Karpas-422 (cell line): ENCODE data around the gene PUM2. TPM values are rescaled to one million over a fixed set of nuclear protein-coding genes. Genes with fewer than 3 reads are reported as not detected.

Experiments
- DNase-seq: peaks from one replicate; pipeline ENCODE4 v3.0.0-alpha.2; 2015
- H2AFZ ChIP-seq: fragments of 200-600 bp; sonication (generic); 2 replicates; pipeline ENCODE4 v1.6.1; 2014; ENCODE audit warnings: antibody characterized with exemption, low read length, mixed read lengths
- H3K27ac ChIP-seq: fragments of 200-600 bp; sonication (generic); 2 replicates; pipeline ENCODE4 v1.5.1; 2014; ENCODE audit warnings: mild to moderate bottlenecking, low read length, moderate library complexity
- H3K27me3 ChIP-seq: fragments of 200-600 bp; sonication (generic); 2 replicates; pipeline ENCODE4 v1.6.1; 2014; ENCODE audit warnings: low read length, mixed read lengths
- H3K36me3 ChIP-seq: fragments of 200-600 bp; sonication (generic); 2 replicates; pipeline ENCODE4 v1.6.1; 2014; ENCODE audit warnings: low read length, mixed read lengths; ENCODE audit not compliant: insufficient read depth
- H3K4me1 ChIP-seq: fragments of 200-600 bp; sonication (generic); 2 replicates; pipeline ENCODE4 v1.6.1; 2014; ENCODE audit warnings: mild to moderate bottlenecking, low read length, mixed read lengths
- H3K4me2 ChIP-seq: fragments of 200-600 bp; sonication (generic); 2 replicates; pipeline ENCODE4 v1.6.1; 2014; ENCODE audit warnings: low read length, low read depth, mild to moderate bottlenecking; ENCODE audit not compliant: poor library complexity, severe bottlenecking
- H3K4me3 ChIP-seq: fragments of 200-600 bp; sonication (generic); 2 replicates; pipeline ENCODE4 v1.5.1; 2014; ENCODE audit warnings: mild to moderate bottlenecking, antibody characterized with exemption, low read length, mixed read lengths
- H3K79me2 ChIP-seq: fragments of 200-600 bp; sonication (generic); 2 replicates; pipeline ENCODE4 v1.6.1; 2014; ENCODE audit warnings: mild to moderate bottlenecking, low read length, mixed read lengths
- H3K9ac ChIP-seq: fragments of 200-600 bp; sonication (generic); 2 replicates; pipeline ENCODE4 v1.6.0; 2014; ENCODE audit warnings: low read length
- H3K9me2 ChIP-seq: fragments of 200-600 bp; sonication (generic), shearing (Covaris generic); replicated peaks from 2 replicates; pipeline ENCODE4 v1.6.0; 2014; ENCODE audit warnings: mild to moderate bottlenecking, low read length, moderate library complexity; ENCODE audit not compliant: insufficient read depth
- H3K9me3 ChIP-seq: fragments of 300-700, 200-600 bp; sonication (generic); 2 replicates; pipeline ENCODE4 v1.6.1; 2014; ENCODE audit warnings: low read length, mixed read lengths
- H4K20me1 ChIP-seq: fragments of 200-600 bp; sonication (generic); 2 replicates; pipeline ENCODE4 v1.6.1; 2014; ENCODE audit warnings: mild to moderate bottlenecking, antibody characterized with exemption, low read length, low read depth; ENCODE audit not compliant: insufficient read depth
- total RNA-seq: library from RNA; depleted of rRNA; stranded (reverse); fragments of >200 nt; shearing (Covaris generic); gene quantifications from 2 replicates; pipeline ENCODE4 v1.2.3, GENCODE V29; 2014; ENCODE audit warnings: low replicate concordance; rRNA removed

Gene PUM2, protein sequence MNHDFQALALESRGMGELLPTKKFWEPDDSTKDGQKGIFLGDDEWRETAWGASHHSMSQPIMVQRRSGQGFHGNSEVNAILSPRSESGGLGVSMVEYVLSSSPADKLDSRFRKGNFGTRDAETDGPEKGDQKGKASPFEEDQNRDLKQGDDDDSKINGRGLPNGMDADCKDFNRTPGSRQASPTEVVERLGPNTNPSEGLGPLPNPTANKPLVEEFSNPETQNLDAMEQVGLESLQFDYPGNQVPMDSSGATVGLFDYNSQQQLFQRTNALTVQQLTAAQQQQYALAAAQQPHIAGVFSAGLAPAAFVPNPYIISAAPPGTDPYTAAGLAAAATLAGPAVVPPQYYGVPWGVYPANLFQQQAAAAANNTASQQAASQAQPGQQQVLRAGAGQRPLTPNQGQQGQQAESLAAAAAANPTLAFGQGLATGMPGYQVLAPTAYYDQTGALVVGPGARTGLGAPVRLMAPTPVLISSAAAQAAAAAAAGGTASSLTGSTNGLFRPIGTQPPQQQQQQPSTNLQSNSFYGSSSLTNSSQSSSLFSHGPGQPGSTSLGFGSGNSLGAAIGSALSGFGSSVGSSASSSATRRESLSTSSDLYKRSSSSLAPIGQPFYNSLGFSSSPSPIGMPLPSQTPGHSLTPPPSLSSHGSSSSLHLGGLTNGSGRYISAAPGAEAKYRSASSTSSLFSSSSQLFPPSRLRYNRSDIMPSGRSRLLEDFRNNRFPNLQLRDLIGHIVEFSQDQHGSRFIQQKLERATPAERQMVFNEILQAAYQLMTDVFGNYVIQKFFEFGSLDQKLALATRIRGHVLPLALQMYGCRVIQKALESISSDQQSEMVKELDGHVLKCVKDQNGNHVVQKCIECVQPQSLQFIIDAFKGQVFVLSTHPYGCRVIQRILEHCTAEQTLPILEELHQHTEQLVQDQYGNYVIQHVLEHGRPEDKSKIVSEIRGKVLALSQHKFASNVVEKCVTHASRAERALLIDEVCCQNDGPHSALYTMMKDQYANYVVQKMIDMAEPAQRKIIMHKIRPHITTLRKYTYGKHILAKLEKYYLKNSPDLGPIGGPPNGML
- total RNA-seq, result 60.1 and 80.3 TPM in 2 replicates

- Histone ChIP-seq H4K20me1 (peaks cover 29% of the 10 kb centered on the region), H3K9me3 (no peaks in the 10 kb centered on the region), H3K36me3 (0 out of 2 replicates have a peak, but pooled peaks cover 18% of the 10 kb centered on the region), H3K4me1 (peaks cover 60% of the 10 kb centered on the region), H3K9me2 (no peaks in the 10 kb centered on the region), H3K79me2 (peaks cover 50% of the 10 kb centered on the region), H2AFZ (peak within 1 kb of the TSS; percentile 93), H3K27me3 (no peaks in the 10 kb centered on the region), H3K4me3 (peak within 1 kb of the TSS; percentile 85), H3K27ac (peak within 1 kb of the TSS; percentile 89), H3K9ac (peak within 1 kb of the TSS; percentile 97), H3K4me2 (peak within 1 kb of the TSS; percentile 99)
- DNase-seq, result peak; percentile 98
These were observed at the start of gene PUM2 for GRCh38 chr2:20350753-20351554. TSS of gene PUM2 (minus strand) at chr2:20350844. CDS start at chr2:20327360, 23,484 bp downstream.

- no peaks in the 10 kb centered on the region for H3K9me2 ChIP-seq
- no peaks in the 10 kb centered on the region for H3K79me2 ChIP-seq
- H4K20me1 ChIP-seq, result no peaks in the 10 kb centered on the region
- H3K9me3 ChIP-seq, result no peaks in the 10 kb centered on the region
- no peaks in the 10 kb centered on the region for H3K36me3 ChIP-seq
- no peak overlapping the region for H3K27ac ChIP-seq
- H3K4me3 ChIP-seq, result no peak overlapping the region
- H3K4me2 ChIP-seq, result no peak overlapping the region
- no peaks in the 10 kb centered on the region for H3K27me3 ChIP-seq
- no peak for DNase-seq
- no peak overlapping the region for H3K9ac ChIP-seq
- H2AFZ ChIP-seq, result no peak overlapping the region
- no peaks in the 10 kb centered on the region for H3K4me1 ChIP-seq
These were observed 49.7 kb upstream of the PUM2 start for GRCh38 chr2:20400306-20400705.

DNA sequence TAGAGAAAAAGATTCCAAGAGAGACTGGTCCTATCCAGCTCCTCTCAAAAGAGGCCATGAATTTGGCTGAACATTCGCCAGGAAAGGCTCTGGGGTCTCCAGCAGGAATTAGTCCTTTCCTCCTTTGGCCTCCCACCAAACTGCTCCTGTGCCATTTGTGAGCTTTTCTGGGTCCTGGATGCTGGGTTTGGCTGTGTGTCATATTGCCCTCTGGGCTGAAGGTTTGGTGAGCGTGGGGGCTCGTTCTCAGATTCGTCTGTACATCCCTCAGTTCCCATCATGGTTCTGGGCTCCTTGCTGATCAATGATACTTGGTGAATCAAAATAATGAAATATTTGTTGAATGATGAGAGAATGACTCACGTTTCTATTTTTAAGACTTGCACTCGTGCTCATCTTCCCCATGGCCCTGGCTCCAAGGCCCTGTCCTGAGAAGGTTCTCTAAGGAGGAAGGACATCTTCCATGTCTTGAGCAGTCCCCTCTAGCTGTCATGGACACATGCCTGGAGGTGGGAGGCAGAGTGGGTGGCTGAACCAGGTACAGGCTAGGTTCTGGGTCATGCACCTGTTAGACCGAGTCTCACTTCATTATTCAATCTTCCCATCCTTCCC, 48.4 kb upstream of the PUM2 start:
- Histone ChIP-seq H3K27me3 (no peaks in the 10 kb centered on the region), H3K9me3 (no peaks in the 10 kb centered on the region), H3K79me2 (no peaks in the 10 kb centered on the region), H3K4me3 (no peak overlapping the region), H2AFZ (no peak overlapping the region), H3K36me3 (no peaks in the 10 kb centered on the region), H4K20me1 (no peaks in the 10 kb centered on the region), H3K4me2 (no peak overlapping the region), H3K9me2 (no peaks in the 10 kb centered on the region), H3K27ac (no peak overlapping the region), H3K4me1 (no peaks in the 10 kb centered on the region), H3K9ac (no peak overlapping the region)
- no peak for DNase-seq

GRCh38 chr2:20397811-20398447, 47.3 kb upstream of the PUM2 start:
- H3K9ac ChIP-seq, result no peak overlapping the region
- H3K9me3 ChIP-seq, result no peaks in the 10 kb centered on the region
- no peaks in the 10 kb centered on the region for H3K36me3 ChIP-seq
- no peak overlapping the region for H3K4me2 ChIP-seq
- no peaks in the 10 kb centered on the region for H4K20me1 ChIP-seq
- no peaks in the 10 kb centered on the region for H3K4me1 ChIP-seq
- H2AFZ ChIP-seq, result no peak overlapping the region
- H3K9me2 ChIP-seq, result no peaks in the 10 kb centered on the region
- no peaks in the 10 kb centered on the region for H3K27me3 ChIP-seq
- H3K27ac ChIP-seq, result no peak overlapping the region
- no peak for DNase-seq
- H3K79me2 ChIP-seq, result no peaks in the 10 kb centered on the region
- H3K4me3 ChIP-seq, result no peak overlapping the region

DNA sequence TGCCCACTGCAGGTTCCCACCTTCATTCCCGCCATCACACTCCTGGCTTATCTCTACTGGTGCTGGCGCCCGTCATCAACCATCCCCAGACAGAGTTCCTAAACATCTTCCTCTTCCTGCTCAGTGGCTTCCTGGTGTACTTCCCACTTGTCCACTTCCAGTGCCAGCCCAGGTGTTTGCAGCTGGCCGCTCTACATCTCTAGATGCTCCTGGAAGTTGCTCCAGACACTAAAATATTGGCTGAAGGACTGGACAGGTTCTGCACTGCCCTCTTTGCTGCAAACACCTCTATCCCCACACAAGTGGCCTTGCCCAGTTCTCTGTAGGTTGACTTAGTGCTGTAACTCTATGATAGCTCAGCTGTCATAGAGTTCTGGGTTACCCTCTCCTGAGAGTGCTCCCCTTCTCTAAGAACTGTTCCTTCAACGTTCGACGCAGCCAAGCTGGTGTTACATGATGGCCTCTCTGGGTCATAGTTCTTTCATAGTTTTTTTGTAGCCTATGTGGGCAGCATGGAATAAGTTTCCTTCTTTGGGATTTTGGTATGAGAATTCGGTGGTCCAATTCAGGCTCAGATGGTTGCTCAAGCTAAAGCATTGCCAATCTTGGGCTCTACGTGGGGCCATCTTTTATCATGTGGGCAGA, 45.8 kb upstream of the PUM2 start:
- Histone ChIP-seq H2AFZ (no peak overlapping the region), H3K27ac (no peak overlapping the region), H3K4me3 (no peak overlapping the region), H3K79me2 (no peaks in the 10 kb centered on the region), H3K9me2 (no peaks in the 10 kb centered on the region), H3K36me3 (no peaks in the 10 kb centered on the region), H3K9me3 (no peaks in the 10 kb centered on the region), H3K4me1 (no peaks in the 10 kb centered on the region), H3K9ac (no peak overlapping the region), H3K27me3 (no peaks in the 10 kb centered on the region), H4K20me1 (no peaks in the 10 kb centered on the region), H3K4me2 (no peak overlapping the region)
- DNase-seq, result no peak

GRCh38 chr2:20393986-20394385, 43.3 kb upstream of the PUM2 start:
- Histone ChIP-seq H3K27ac (no peak overlapping the region), H3K36me3 (no peaks in the 10 kb centered on the region), H3K79me2 (no peaks in the 10 kb centered on the region), H3K4me2 (no peak overlapping the region), H3K4me3 (no peak overlapping the region), H3K9me2 (no peaks in the 10 kb centered on the region), H2AFZ (no peak overlapping the region), H4K20me1 (no peaks in the 10 kb centered on the region), H3K9me3 (no peaks in the 10 kb centered on the region), H3K4me1 (no peaks in the 10 kb centered on the region), H3K9ac (no peak overlapping the region), H3K27me3 (no peaks in the 10 kb centered on the region)
- DNase-seq, result no peak
